Amniotic epithelial cell (primary cell): ENCODE data around the gene CPSF7.
"Not testable (repeated sequence)": the region's sequence is repeated elsewhere in the genome, so short reads cannot be mapped to it uniquely, and the experiment has no call there.

Experiments
- DNase-seq: peaks from one replicate; pipeline ENCODE4 v3.0.0-alpha.2; 2010; ENCODE audit warnings: low read depth

CPSF7 gene

GRCh38 chr11:61384271-61385242 lies 45.2 kb downstream of the CPSF7 start:
- DNase-seq = peak; percentile 55

DNA sequence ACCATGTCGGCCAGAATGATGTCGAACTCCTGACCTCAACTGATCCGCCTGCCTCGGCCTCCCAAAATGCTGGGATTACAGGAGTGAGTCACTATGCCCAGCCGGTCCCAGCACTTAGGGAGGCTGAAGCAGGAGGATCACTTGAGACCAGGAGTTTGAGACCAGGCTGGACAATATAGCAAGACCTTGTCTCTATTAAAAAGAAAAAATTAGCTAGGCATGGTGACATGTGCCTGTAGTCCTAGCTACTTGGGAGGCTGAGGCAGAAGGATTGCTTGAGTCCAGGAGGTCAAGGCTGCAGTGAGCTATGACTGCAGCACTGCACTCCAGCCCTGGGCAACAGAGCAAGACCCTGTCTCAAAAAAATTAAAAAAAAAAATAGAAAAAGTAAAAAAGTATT lies 45.9 kb downstream of the CPSF7 start:
- not testable (repeated sequence) for DNase-seq

GRCh38 chr11:61380884-61381283 lies 48.9 kb downstream of the CPSF7 start:
- no peak for DNase-seq

- DNase-seq = peak; percentile 96
These were observed 51.0 kb downstream of the CPSF7 start for GRCh38 chr11:61378713-61379313.

GRCh38 chr11:61377461-61378160 lies 52.2 kb downstream of the CPSF7 start:
- DNase-seq = peak; percentile 70

GRCh38 chr11:61375761-61376108 lies 54.0 kb downstream of the CPSF7 start:
- DNase-seq = no peak

DNA sequence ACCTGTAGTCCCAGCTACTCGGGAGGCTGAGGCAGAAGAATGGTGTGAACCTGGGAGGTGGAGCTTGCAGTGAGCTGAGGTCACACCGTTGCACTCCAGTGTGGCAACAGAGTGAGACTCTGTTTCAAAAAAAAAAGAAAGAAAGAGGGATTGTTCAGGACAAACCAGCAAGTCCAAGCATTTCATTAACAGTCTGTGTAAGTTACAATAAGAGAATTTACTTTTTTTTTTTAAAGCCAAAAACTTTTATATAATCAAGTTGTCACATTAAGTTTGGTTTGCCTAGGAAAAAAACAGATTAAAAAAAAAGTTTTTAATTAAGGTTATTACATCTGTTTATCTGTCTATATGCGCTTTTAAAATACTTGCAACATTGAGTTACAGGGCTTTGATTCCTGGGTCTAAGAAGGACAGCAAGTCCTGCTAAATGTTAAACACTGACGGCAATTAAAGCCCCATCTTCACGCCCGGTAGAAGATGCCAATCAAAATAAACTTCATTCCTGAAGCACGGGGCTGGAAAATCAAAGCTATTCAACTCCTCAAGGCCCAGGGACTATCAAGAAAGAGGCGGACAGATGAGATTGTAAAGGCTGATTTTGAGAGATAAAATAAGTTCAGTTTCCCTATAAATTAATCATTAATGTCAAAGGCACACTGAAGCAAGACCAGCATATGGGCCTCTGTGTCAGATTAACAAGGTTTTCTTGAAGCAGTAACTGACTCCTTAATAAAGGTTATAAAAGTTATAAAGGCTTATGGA lies 56.9 kb downstream of the CPSF7 start:
- DNase-seq = no peak

GRCh38 chr11:61370349-61371005 lies 59.3 kb downstream of the CPSF7 start:
- DNase-seq = no peak

GRCh38 chr11:61369372-61370348 lies 60.1 kb downstream of the CPSF7 start:
- DNase-seq = peak; percentile 99

DNA sequence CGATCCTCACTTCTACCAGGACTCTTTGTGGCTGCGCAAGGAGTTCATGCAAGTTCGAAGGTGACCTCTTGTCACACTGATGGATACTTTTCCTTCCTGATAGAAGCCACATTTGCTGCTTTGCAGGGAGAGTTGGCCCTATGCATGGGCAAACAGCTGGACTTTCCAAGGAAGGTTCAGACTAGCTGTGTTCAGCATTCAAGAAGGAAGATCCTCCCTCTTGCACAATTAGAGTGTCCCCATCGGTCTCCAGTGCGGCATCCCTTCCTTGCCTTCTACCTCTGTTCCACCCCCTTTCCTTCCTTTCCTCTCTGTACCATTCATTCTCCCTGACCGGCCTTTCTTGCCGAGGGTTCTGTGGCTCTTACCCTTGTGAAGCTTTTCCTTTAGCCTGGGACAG lies 61.1 kb downstream of the CPSF7 start:
- no peak for DNase-seq

- no peak for DNase-seq
These were observed 62.4 kb downstream of the CPSF7 start for GRCh38 chr11:61367406-61367805.

DNA sequence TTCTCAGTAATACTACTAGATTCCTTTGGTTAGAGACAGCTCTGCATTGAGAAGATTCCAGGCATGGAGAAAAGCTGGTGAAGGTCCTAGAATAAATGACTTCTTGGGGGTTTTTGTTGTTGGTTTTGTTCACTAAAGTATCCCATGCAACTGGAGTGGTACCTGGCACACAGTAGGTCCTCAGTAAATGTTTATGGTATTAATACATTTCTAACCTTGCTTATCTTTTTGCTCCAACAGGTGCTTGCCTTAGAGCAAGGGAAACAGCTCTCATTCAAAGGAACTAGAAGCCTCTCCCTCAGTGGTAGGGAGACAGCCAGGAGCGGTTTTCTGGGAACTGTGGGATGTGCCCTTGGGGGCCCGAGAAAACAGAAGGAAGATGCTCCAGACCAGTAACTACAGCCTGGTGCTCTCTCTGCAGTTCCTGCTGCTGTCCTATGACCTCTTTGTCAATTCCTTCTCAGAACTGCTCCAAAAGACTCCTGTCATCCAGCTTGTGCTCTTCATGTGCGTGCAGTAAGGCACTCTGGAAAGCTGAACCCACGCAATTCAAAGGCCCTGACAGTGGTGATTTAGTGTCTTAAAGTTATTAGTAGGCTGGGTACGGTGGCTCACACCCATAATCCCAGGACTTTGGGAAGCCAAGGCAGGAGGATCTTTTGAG lies 65.6 kb downstream of the CPSF7 start:
- no peak for DNase-seq

- DNase-seq = peak; percentile 50
These were observed 67.3 kb downstream of the CPSF7 start for GRCh38 chr11:61362542-61362875.

- DNase-seq = peak; percentile 93
These were observed 67.8 kb downstream of the CPSF7 start, which contains the start of the genes CYB561A3 and TMEM138 for GRCh38 chr11:61361741-61362541. TSS of gene CYB561A3 (minus strand) at chr11:61361882. CDS start at chr11:61356713, 5,169 bp downstream. TSS of gene TMEM138 (plus strand) at chr11:61362374. CDS start at chr11:61364391, 2,017 bp downstream.

- no peak for DNase-seq
These were observed 68.5 kb downstream of the CPSF7 start for GRCh38 chr11:61361237-61361740.

GRCh38 chr11:61359516-61359915 lies 70.3 kb downstream of the CPSF7 start:
- no peak for DNase-seq

- no peak for DNase-seq
These were observed 71.2 kb downstream of the CPSF7 start for GRCh38 chr11:61358566-61358965.

DNA sequence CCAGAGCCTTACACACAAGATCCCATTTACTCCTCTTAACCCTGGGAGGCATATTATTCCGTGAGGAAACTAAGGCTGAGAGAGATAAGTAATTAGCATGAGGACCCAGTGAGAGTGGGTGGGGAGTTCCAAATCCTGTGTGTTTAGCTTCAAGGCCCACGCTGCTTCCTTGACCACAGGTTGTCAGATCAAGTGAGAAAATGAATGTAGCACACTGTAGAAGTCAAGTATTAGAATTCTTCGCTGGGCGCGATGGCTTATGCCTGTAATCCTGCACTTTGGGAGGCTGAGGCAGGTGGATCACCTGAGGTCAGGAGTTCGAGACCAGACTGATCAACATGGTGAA lies 71.9 kb downstream of the CPSF7 start:
- no peak for DNase-seq
